CMK (cell line): ENCODE data around the gene CYP3A7.
"Not testable (repeated sequence)": the region's sequence is repeated elsewhere in the genome, so short reads cannot be mapped to it uniquely, and the experiment has no call there.

ENCODE experiments used
- DNase-seq: peaks from one replicate; pipeline ENCODE4 v3.0.0-alpha.2; 2010; ENCODE audit warnings: low read depth

The CYP3A7 gene

DNA sequence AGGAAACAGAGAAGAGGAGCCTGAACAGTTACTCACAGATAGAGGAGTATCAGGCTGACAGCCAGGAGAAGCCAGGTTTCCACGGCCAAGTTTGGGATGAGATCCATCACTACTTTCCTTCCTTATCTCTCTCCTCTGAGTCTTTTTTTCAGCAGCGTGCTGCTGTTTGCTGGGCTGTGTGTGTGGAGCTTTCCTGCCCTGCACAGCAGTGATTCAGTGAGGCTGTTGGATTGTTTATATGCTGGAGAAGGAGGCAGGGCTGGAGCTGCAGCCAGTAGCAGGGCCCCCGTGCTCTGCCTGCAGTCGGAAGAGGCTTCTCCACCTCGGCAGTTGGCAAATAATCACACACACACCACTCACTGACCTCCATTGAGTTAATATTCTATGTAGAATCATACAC lies at the start of gene CYP3A7:
CYP3A7 (minus strand) TSS at position 210 of the 400 bp plus-strand sequence; CDS start at position 107, 103 bp downstream.
- DNase-seq, result no peak

DNA sequence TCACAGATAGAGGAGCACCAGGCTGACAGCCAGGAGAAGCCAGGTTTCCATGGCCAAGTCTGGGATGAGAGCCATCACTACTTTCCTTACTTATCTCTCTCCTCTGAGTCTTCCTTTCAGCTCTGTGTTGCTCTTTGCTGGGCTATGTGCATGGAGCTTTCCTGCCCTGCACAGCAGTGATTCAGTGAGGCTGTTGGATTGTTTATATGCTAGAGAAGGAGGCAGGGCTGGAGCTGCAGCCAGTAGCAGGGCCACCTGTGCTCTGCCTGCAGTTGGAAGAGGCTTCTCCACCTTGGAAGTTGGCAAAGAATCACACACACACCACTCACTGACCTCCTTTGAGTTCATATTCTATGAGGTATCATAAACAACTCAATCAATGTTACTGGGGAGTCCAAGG lies 49.0 kb upstream of the CYP3A7 start, which contains the start of gene CYP3A4:
CYP3A4 (minus strand) TSS at position 178 of the 400 bp plus-strand sequence; CDS start at position 75, 103 bp downstream.
- DNase-seq, result no peak

DNA sequence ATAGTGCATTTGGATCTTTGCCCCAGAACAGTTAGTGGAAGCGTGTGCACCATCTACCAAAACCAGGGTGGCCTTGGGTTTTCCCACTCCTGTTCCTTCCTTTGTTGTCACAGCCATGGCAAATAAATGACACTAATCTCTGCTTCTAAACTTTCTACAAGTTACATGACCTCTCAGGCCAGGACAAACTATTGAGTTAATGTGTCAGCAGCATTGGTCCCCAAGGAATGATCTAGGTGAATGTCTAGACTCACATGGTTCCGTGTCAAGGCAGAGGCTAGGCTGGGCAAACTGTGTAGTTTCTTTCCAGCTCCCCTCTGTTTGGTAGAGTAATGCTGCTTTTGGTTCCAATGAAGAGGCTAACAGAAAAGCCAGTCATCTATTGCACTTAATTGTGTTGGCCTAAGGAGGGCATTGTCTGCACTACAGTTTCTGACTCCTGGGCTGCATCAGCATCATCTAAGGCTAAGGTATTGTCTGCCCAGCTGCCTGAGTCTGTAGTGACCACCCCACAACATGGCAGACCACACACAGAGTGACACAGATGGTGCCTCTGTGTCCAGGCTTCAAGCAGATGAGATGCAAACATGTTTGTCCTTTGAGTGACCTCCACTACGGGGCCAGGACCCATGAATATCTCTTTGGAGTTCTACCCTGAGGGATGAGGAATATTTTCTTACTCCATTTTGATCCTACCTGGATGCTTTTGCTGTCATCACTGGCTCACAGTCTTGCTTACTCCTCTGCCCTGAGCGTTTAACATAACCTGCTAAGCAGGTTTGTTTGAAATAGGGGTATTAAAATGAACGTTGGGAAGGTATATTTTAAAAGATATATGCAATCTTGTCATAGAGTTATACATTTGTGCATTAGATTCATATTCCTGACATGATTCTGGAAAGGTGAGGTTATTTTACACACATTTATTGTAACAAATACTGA lies 47.3 kb upstream of the CYP3A7 start:
- DNase-seq, result no peak

DNA sequence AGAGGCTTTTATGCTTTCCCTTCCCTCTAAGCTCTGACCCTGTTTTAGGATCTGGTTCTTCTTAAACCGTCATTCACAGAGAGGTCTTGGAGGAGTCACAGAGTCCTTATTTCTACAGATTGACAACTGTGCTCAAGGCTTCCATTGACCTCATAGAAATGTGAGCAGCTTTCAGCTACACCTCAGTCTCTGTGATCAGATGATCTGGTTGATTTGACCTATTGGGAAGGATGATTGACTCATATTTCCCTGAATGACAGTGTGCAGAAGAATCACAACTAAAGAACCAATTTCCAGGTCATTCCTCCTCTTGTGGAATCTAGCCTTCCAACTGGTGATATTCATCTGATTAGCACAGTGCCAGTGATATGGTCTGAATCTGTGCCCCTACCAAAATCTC lies 45.6 kb upstream of the CYP3A7 start:
- DNase-seq, result no peak

DNA sequence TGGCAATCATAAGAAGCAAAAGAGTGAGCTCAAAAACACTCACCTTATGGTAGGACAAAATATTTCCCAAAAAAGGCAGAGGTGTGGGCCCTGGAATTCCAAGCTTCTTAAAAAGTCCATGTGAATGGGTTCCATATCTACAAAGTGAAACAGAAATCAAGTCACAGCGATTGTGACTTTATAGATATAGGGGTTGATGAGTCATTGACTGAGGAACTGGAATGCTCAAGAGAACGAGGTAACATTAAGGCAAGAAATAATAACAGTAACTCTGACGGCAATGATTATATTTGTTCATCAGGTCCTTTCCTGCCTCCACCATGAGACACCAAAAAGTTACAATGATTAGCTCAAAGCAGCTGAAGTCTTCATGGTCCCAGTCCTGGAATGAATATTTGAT lies 45.0 kb upstream of the CYP3A7 start:
- DNase-seq, result no peak

DNA sequence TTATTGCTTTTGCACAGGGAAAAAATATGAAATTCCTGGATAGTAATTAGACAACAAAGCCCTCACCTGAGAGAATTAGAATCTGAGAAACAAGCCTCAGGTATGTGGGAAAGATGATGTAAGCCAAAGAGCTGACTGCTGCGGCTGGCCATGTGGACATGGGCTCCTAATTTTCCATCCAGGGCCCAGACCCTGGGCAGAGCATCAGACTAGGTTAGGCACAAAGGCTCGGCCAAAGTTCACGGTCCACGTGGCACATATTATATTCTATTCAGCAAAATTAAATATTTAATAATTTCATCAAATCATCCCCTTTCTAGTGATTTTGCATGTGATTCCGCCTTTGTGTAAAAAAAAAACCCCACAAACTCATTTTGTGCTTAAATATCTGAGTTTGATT lies 43.9 kb upstream of the CYP3A7 start:
- DNase-seq, result no peak

DNA sequence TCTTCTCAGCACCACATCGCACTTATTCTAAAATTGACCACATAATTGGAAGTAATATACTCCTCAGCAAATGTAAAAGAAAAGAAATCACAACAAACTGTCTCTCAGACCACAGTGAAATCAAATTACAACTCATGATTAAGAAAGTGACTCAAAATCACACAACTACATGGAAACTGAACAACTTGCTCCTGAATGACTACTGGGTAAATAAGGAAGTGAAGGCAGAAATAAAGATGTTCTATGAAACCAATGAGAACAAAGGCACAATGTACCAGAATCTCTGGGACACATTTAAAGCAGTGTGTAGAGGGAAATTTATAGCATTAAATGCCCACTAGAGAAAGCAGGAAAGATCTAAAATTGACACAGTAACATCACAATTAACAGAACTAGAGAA lies 38.4 kb upstream of the CYP3A7 start:
- not testable (repeated sequence) for DNase-seq

DNA sequence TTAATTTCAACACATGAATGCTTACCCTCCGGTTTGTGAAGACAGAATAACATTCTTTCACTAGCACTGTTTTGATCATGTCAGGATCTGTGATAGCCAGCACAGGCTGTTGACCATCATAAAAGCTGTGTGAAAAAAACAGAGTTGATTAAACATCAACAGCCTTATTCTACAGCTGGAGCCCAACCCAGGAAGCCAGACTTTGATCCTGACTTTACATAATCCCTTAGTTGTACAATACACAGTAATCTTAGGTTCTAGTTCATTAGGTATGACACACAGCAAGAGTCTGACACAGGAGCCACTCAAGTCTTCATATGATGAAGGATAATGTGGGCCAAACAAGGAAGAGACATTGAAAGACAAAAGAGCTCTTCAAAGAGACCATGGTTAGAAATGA lies 37.6 kb upstream of the CYP3A7 start:
- no peak for DNase-seq

DNA sequence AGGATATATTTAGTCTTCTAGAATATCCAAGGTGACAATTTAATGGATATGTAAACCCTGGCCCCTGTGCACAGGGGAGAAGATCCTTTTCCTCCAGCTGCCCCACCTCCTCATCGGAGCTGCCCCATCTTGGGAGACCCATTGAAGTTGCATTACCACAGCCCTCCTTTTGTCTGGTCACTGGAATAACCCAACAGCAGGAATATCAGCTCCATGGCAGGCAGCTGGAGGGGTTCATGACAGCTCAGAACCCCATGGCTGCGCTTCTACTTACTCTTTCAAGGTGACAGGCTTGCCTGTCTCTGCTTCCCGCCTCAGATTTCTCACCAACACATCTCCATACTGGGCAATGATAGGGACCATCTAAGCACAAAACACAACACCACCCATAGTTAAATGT lies 34.5 kb upstream of the CYP3A7 start:
- DNase-seq, result not testable (repeated sequence)

DNA sequence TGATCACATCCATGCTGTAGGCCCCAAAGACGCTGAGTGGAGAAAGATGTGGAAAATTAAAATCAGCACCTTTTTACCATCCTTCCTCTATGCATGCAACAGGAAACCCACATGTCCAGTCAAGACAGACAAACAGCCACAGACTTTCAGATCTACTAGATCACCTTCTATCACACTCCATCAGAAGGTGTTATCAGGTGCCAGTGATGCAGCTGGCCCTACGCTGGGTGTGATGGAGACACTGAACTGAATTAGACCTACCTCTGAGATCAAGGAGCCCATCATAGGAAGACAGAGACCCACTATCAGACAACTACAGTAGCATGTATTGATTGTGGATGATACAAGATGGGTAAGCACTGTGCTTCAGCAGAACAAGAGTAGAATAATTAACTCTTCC lies 33.5 kb upstream of the CYP3A7 start:
- no peak for DNase-seq

DNA sequence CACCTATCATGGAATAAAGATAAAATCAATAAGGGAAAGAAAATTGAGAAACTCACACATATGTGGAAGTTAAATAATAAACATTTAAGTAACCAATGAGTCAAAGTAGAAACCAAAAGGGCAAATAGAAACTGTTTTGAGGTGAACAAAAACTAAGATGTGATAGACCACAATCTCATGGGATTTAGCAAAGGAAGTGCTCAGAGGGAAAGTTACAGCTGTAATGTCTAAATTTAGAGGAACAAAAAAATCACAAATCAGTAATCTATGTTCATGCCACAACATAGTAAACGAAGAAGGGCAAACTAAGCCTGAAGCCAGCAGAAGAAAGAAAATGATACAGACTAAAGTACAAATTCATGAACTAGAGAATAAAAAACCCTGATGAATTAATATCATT lies 32.7 kb upstream of the CYP3A7 start:
- DNase-seq, result no peak

DNA sequence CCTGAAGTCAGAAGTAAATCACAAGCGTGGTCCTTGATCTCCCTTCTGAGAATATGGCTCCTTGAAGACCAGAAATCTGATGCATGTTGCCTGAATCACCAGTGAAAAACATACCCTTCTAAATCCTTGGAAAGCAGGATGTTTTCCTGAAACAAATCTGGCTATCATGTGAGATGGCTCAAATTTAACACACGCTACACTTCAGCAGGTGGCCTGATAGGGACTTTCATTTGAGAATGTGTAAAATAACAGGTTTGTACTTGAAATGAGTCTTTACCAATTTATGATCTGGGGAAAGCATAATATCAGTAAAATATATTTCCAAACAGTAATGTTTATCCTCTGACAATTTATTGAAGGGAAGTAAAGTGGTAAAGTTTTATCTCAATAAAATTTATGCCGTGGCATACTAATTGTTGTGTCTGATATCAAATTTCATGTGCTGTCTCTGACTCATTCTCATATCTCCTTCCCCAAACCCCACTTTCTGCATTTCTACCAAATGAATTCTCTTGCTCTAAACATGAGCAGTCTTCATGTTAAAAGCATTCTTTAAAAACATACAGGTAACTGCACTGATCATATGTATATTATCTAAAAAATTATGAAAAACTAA lies 31.6 kb upstream of the CYP3A7 start:
- no peak for DNase-seq

DNA sequence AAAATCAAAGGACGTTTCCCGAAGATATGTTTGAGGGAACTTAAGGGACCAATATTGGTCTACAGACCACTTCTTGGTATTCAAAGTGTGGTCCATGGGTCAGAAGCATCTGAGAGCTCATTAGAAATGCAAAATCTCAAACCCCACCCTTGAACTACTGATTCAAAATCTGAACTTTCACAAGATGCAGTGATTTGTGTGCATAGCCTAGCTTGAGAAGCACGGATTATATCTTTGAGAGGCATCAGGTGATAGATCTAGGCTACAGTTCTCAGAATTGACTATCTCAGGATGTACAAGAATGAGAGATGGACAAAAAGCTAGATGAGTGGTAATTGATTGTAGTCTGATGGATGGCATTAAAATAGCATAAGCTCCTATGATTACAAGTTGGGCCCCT lies 29.5 kb upstream of the CYP3A7 start:
- no peak for DNase-seq

DNA sequence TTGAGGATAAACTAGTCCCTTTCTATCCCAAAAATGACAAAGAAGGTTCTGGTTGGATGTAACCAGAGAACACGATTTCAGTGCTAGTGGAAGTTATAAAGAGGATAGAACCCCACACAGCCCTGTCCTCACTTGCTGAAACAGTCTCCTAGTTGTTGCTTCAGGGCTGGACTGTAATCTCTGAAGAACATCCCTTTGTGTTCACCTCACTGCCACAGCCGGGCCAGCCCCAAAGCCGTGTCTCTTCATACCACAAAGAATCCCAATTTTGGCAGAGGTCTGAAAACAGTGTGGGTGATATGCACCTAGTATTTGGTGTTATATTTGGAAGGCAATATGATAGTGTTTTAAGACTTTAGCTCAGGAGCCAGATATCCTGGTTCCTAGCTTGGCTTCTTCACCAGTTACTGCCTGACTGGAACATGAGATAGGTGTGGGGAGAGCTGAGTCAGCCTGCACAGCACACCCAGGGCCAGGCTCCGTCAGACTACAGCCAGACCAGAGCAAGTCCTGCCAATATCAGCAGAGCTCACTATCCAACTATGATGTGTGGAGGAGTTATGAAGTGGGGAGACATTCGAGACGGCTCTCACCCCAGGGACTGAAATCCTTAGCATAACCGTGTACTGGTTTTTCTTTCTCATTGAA lies 27.8 kb upstream of the CYP3A7 start:
- no peak for DNase-seq

DNA sequence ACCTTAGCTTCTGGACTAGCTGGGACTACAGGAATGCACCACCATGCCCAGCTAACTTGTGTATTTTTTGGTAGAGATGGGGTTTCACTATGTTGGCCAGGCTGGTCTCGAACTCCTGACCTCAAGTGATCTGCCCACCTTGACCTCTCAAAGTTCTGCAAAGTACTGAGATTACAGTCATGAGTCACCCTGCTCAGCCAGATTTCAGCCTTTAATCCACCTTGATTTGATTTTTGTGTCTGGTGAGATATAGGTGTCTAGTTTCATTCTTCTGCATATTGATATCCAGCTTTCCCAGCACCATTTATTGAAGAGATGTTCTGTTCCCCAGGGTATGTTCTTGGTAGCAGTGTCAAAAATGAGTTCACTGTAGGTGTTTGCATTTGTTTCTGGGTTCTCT lies 20.1 kb upstream of the CYP3A7 start:
- no peak for DNase-seq

DNA sequence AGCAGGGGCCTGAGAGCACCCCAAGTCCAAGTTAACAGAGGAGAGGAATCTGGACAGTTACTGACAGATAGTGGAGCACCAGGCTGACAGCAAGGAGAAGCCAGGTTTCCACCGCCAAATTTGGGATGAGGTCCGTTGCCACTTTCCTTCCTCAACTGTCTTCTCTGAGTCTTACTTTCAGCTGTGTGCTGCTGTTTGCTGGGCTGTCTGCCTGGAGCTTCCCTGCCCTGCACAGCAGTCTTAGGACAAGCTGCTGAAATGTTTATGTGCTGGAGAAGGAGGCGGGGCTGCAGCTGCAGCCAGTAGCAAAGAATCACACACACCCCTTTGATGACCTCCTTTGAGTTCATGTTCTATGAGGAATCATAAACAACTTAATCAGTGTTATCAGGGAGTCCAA lies 17.4 kb upstream of the CYP3A7 start:
- no peak for DNase-seq

DNA sequence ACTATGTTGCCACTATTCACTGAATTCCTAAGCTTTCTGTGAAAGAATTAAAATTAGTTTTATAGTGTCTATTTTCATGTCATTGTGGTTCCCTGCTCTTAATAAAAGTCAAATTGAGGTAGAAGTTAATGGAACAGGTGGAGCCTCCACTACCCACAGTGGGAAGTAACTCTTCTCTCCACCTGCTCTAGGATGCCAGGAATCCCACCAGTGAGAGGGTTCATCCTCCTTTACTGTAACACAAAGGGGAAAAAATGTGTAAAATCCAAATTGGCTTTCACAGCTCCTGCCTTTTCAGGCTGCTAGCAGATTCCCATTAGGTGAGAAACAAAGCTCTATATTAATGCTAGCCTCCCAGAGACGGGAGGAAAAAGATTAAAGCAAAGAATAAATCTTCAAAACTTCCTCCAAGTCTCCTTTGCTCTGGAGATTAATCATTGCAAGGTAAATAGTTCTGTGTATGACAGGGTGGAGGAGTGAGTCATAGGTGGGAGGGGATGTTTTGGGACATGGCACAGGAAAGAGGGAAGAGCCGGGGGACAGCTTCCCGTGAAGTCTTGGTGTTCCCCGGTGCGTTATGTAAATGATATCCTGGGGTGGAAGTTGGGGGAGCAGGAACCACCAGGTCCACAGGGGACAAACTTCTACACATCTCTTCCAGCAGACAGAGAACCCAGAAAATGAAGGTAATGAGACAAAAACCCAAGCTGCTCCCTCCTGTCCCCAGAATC lies 16.5 kb upstream of the CYP3A7 start:
- DNase-seq, result not testable (repeated sequence)

DNA sequence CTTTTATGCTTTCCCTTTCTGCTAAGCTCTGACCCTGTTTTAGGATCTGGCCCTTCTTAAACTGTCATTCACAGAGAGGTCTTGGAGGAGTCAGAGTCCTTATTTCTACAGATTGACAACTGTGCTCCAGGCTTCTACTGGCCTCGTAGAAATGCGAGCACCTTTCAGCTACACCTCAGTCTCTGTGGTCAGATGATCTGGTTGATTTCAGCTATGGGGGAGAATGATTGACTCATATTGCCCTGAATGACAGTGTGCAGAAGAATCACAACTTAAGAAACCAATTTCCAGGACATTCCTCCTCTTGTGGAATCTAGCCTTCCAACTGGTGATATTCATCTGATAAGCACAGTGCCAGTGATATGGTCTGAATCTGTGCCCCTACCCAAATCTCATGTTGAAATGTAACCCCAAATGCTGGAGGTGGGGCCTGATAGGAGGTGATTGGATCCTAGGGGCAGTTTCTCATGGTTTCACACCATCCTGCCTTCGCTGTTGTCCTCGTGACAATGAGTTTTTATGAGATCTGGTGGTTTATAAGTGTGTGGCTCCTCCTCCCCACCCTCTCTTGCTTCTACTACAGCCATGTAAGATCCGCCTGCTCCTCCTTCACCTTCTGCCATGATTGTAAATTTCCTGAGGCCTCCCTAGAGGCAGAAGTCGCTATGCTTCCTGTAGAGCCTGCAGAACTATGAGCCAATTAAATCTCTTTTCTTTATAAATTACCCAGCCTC lies 14.0 kb upstream of the CYP3A7 start:
- DNase-seq, result no peak

DNA sequence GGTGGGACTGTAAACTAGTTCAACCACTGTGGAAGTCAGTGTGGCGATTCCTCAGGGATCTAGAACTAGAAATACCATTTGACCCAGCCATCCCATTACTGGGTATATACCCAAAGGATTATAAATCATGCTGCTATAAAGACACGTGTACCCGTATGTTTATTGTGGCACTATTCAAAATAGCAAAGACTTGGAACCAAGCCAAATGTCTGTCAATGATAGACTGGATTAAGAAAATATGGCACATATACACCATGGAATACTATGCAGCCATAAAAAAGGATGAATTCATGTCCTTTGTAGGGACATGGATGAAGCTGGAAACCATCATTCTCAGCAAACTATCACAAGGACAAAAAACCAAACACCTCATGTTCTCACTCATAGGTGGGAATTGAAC lies 11.9 kb upstream of the CYP3A7 start:
- DNase-seq, result not testable (repeated sequence)

DNA sequence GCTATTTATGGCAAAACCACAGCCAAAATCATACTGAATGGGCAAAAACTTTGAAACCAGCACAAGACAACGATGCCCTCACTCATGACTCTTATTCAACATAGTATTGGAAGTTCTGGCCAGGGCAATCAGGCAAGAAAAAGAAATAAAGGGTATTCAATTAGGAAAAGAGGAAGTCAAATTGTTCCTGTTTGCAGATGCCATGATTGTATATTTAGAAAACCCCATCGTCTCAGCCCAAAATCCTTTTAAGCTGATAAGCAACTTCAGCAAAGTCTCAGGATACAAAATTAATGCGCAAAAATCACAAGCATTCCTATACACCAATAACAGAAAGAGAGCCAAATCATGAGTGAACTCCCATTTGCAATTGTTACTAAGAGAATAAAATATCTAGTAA lies 10.4 kb upstream of the CYP3A7 start:
- not testable (repeated sequence) for DNase-seq

DNA sequence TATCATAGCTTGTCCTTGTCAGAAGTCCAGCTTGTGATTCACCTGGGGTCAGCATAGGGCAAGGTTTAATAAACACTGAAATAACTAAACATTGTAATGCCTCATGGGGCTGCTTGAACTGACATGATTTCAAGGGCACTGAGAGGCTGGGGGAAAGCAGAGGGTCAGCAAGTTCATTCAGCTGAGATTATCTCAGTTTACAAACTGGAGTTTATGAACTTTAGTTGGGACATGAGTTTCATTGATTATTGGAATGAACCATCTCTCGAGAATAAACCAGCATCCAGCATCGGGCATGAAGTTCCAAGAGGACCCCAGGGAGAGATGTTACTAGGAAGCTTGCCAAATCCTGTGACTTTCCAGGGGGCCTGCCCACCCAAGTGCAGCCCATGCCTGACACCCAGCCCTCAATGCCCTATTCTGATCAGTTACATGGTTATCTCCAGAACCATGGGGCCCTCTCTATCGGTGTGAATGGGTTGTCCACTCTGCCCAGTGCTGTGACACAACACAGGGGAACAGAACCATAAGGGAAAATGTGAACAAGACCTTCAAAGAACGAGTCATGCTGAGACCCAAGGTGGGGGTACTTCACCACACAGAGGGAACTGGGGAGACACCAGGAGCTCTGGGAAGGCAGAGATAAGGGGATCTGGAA lies 7.9 kb upstream of the CYP3A7 start:
- DNase-seq, result no peak
